Measurements from ENCODE around the gene RHBDD2.
A peak's percentile ranks its signal among the peaks of the same experiment; 100 is the strongest.
"Not testable (repeated sequence)": the region's sequence is repeated elsewhere in the genome, so short reads cannot be mapped to it uniquely, and the experiment has no call there.

The RHBDD2 gene

GRCh38 chr7:75866489-75867389 is 12.1 kb upstream of the RHBDD2 start:
- DNase-seq (ENCODE audit: low spot score) = peak; percentile 70

- DNase-seq (ENCODE audit: low spot score) = no peak
Measured at GRCh38 chr7:75867390-75867717, 11.5 kb upstream of the RHBDD2 start.

- no peak for DNase-seq (ENCODE audit: low spot score)
Measured at GRCh38 chr7:75868153-75868552, 10.7 kb upstream of the RHBDD2 start.

- DNase-seq (ENCODE audit: low spot score) = no peak
Measured at GRCh38 chr7:75869776-75870379, 9.0 kb upstream of the RHBDD2 start.

GRCh38 chr7:75870557-75871161 is 8.2 kb upstream of the RHBDD2 start:
- no peak for DNase-seq (ENCODE audit: low spot score)

- DNase-seq (ENCODE audit: low spot score) = no peak
Measured at GRCh38 chr7:75872073-75872782, 6.6 kb upstream of the RHBDD2 start.

- DNase-seq (ENCODE audit: low spot score) = not testable (repeated sequence)
Measured at GRCh38 chr7:75874180-75874579, 4.7 kb upstream of the RHBDD2 start.

GRCh38 chr7:75875113-75876080 is 3.4 kb upstream of the RHBDD2 start:
- no peak for DNase-seq (ENCODE audit: low spot score)

GRCh38 chr7:75876126-75876881 is 2.5 kb upstream of the RHBDD2 start:
- no peak for DNase-seq (ENCODE audit: low spot score)

- DNase-seq (ENCODE audit: low spot score) = no peak
Measured at GRCh38 chr7:75878312-75878768, 494 bp upstream of the RHBDD2 start.

GRCh38 chr7:75879771-75880184 is 944 bp downstream of the RHBDD2 start:
- peak; percentile 25 for DNase-seq (ENCODE audit: low spot score)

- DNase-seq (ENCODE audit: low spot score) = no peak
Measured at GRCh38 chr7:75880242-75880641, 1.4 kb downstream of the RHBDD2 start.

- DNase-seq (ENCODE audit: low spot score) = no peak
Measured at GRCh38 chr7:75881436-75882095, 2.7 kb downstream of the RHBDD2 start.

- DNase-seq (ENCODE audit: low spot score) = not testable (repeated sequence)
Measured at GRCh38 chr7:75883265-75883824, 4.5 kb downstream of the RHBDD2 start.

- no peak for DNase-seq (ENCODE audit: low spot score)
Measured at GRCh38 chr7:75884476-75884875, 5.6 kb downstream of the RHBDD2 start.

GRCh38 chr7:75885036-75885435 is 6.2 kb downstream of the RHBDD2 start:
- DNase-seq (ENCODE audit: low spot score) = no peak

- DNase-seq (ENCODE audit: low spot score) = no peak
Measured at GRCh38 chr7:75887669-75888369, 9.0 kb downstream of the RHBDD2 start.

- DNase-seq (ENCODE audit: low spot score) = no peak
Measured at GRCh38 chr7:75888464-75889222, 9.8 kb downstream of the RHBDD2 start.
